Neural progenitor cell (in vitro differentiated cells): ENCODE results near the gene TMEM126A.

Experiments used
- EZH2 ChIP-seq: fragments of 200-600 bp; sonication (generic); IDR thresholded peaks from 2 replicates; pipeline ENCODE4 v1.6.1; 2017; ENCODE audit warnings: antibody characterized with exemption, mild to moderate bottlenecking, moderate library complexity
- EZH2phosphoT487 ChIP-seq: fragments of 200-600 bp; sonication (generic); IDR thresholded peaks from 2 replicates; pipeline ENCODE4 v1.6.1; 2017; ENCODE audit warnings: antibody characterized with exemption
- TF ChIP-seq, protein P1 (sequence below): fragments of 200-600 bp; sonication (generic); IDR thresholded peaks from 2 replicates; pipeline ENCODE4 v1.5.1; 2017; ENCODE audit warnings: antibody characterized with exemption, mild to moderate bottlenecking

DNA sequence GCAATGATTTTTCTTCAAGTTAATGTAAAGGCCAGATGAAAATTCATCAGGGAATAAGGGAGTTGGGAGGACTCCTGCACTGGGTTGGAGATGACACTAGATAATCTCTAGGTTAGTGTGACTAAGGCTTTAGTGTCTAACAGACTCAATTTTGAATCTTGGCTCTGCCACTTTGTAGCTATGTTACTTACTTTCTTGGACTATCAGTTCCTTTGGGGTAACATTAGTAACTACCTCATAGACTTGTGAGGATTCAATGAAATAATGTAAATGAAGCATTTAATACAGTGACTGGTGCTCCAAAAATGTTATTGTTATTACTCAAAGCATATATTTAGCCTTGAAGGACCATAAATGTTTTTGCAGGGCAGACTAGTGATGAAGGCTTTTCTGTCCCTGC lies 47.8 kb downstream of the TMEM126A start:
- TF ChIP-seq, protein P1, sequence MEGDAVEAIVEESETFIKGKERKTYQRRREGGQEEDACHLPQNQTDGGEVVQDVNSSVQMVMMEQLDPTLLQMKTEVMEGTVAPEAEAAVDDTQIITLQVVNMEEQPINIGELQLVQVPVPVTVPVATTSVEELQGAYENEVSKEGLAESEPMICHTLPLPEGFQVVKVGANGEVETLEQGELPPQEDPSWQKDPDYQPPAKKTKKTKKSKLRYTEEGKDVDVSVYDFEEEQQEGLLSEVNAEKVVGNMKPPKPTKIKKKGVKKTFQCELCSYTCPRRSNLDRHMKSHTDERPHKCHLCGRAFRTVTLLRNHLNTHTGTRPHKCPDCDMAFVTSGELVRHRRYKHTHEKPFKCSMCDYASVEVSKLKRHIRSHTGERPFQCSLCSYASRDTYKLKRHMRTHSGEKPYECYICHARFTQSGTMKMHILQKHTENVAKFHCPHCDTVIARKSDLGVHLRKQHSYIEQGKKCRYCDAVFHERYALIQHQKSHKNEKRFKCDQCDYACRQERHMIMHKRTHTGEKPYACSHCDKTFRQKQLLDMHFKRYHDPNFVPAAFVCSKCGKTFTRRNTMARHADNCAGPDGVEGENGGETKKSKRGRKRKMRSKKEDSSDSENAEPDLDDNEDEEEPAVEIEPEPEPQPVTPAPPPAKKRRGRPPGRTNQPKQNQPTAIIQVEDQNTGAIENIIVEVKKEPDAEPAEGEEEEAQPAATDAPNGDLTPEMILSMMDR = no peak
- TF ChIP-seq EZH2 (no peak), EZH2phosphoT487 (no peak)
